ENCODE data around the gene GCN1. TPM values are rescaled to one million over a fixed set of nuclear protein-coding genes. Genes with fewer than 3 reads are reported as not detected.
A peak's percentile ranks its signal among the peaks of the same experiment; 100 is the strongest.

Gene GCN1
- total and polyA plus RNA-seq, 4 donors = 6.4 to 89.8 (median 48.6) TPM

GRCh38 chr12:120118321-120119061 lies 76.0 kb downstream of the GCN1 start:
- ATAC-seq (ENCODE audit: low FRiP score) (no peak), DNase-seq (no peak)
- Histone ChIP-seq H3K4me1 (ENCODE audit: control insufficient read depth in 1 of 2, insufficient read depth in 2 of 2, low read length in 2 of 2) (peaks cover 5 to 10% of the 10 kb centered on the region in 2 donors), H3K4me3 (ENCODE audit: low read length in 2 of 2) (no peak overlapping the region), H3K27ac (ENCODE audit: low read depth in 1 of 2, low read length in 2 of 2) (no peak overlapping the region), H3K36me3 (ENCODE audit: control insufficient read depth in 1 of 2, insufficient read depth in 2 of 2, low read length in 1 of 2) (no peaks in the 10 kb centered on the region), H3K9me3 (ENCODE audit: control insufficient read depth, low read length) (no peaks in the 10 kb centered on the region), H3K27me3 (ENCODE audit: control insufficient read depth in 1 of 2, insufficient read depth in 2 of 2, low read length in 1 of 2) (no peaks in the 10 kb centered on the region)
- WGBS, 2 donors = 59 to 64% methylated on average over 11 of the region's 11 CpGs
- intact Hi-C loops (cut with DNase I) = no loop called here

- no peaks in the 10 kb centered on the region for H3K27me3 ChIP-seq (ENCODE audit: control insufficient read depth in 1 of 2, insufficient read depth in 2 of 2, low read length in 1 of 2)
- DNase-seq (no peak), ATAC-seq (ENCODE audit: low FRiP score) (no peak)
- peak overlapping the region; percentile 76 to 88 for H3K4me3 ChIP-seq (ENCODE audit: low read length in 2 of 2)
- WGBS, 2 donors = 23 to 24% methylated on average over 7 of the region's 7 CpGs
- H3K9me3 ChIP-seq (ENCODE audit: control insufficient read depth, low read length) = no peaks in the 10 kb centered on the region
- intact Hi-C loops (cut with DNase I) = no loop called here
- peaks cover 5 to 10% of the 10 kb centered on the region in 2 donors for H3K4me1 ChIP-seq (ENCODE audit: control insufficient read depth in 1 of 2, insufficient read depth in 2 of 2, low read length in 2 of 2)
- no peaks in the 10 kb centered on the region for H3K36me3 ChIP-seq (ENCODE audit: control insufficient read depth in 1 of 2, insufficient read depth in 2 of 2, low read length in 1 of 2)
- no peak overlapping the region for H3K27ac ChIP-seq (ENCODE audit: low read depth in 1 of 2, low read length in 2 of 2)
Observed at GRCh38 chr12:120117961-120118320, 76.6 kb downstream of the GCN1 start.

GRCh38 chr12:120116792-120117651 lies 77.5 kb downstream of the GCN1 start:
- ATAC-seq (ENCODE audit: low FRiP score) (peak; percentile 97), DNase-seq (peak; percentile 97 to 99)
- Histone ChIP-seq H3K4me3 (ENCODE audit: low read length in 2 of 2) (peak overlapping the region; percentile 76 to 88), H3K4me1 (ENCODE audit: control insufficient read depth in 1 of 2, insufficient read depth in 2 of 2, low read length in 2 of 2) (peaks cover 5 to 10% of the 10 kb centered on the region in 2 donors), H3K36me3 (ENCODE audit: control insufficient read depth in 1 of 2, insufficient read depth in 2 of 2, low read length in 1 of 2) (no peaks in the 10 kb centered on the region), H3K27me3 (ENCODE audit: control insufficient read depth in 1 of 2, insufficient read depth in 2 of 2, low read length in 1 of 2) (no peaks in the 10 kb centered on the region), H3K9me3 (ENCODE audit: control insufficient read depth, low read length) (no peaks in the 10 kb centered on the region), H3K27ac (ENCODE audit: low read depth in 1 of 2, low read length in 2 of 2) (peak overlapping the region in 1 of 2 donors; percentile 94)
- WGBS, 2 donors = 0% methylated on average over 72 to 91 of the region's 91 CpGs
- intact Hi-C loops (cut with DNase I) = no loop called here

GRCh38 chr12:120116441-120116791 lies 78.1 kb downstream of the GCN1 start, which contains the start of gene RAB35:
TSS of gene RAB35 (minus strand) at chr12:120116753. CDS start at chr12:120116650, 103 bp downstream.
- no peak for DNase-seq
- H3K27me3 ChIP-seq (ENCODE audit: control insufficient read depth in 1 of 2, insufficient read depth in 2 of 2, low read length in 1 of 2) = no peaks in the 10 kb centered on the region
- H3K9me3 ChIP-seq (ENCODE audit: control insufficient read depth, low read length) = no peaks in the 10 kb centered on the region
- peak within 1 kb of the TSS; percentile 88 to 94 for H3K4me3 ChIP-seq (ENCODE audit: low read length in 2 of 2)
- H3K36me3 ChIP-seq (ENCODE audit: control insufficient read depth in 1 of 2, insufficient read depth in 2 of 2, low read length in 1 of 2) = no peaks in the 10 kb centered on the region
- 0% methylated on average over 12 to 50 of the region's 50 CpGs for WGBS, 2 donors
- H3K27ac ChIP-seq (ENCODE audit: low read depth in 1 of 2, low read length in 2 of 2) = peak within 1 kb of the TSS in 1 of 2 donors; percentile 94
- intact Hi-C loops (cut with DNase I) = no loop called here
- H3K4me1 ChIP-seq (ENCODE audit: control insufficient read depth in 1 of 2, insufficient read depth in 2 of 2, low read length in 2 of 2) = peaks cover 5 to 10% of the 10 kb centered on the region in 2 donors
- ATAC-seq (ENCODE audit: low FRiP score) = no peak

- Histone ChIP-seq H3K36me3 (ENCODE audit: control insufficient read depth in 1 of 2, insufficient read depth in 2 of 2, low read length in 1 of 2) (no peaks in the 10 kb centered on the region), H3K9me3 (ENCODE audit: control insufficient read depth, low read length) (no peaks in the 10 kb centered on the region), H3K4me1 (ENCODE audit: control insufficient read depth in 1 of 2, insufficient read depth in 2 of 2, low read length in 2 of 2) (peaks cover 5 to 10% of the 10 kb centered on the region in 2 donors), H3K4me3 (ENCODE audit: low read length in 2 of 2) (peak overlapping the region; percentile 88 to 94), H3K27me3 (ENCODE audit: control insufficient read depth in 1 of 2, insufficient read depth in 2 of 2, low read length in 1 of 2) (no peaks in the 10 kb centered on the region), H3K27ac (ENCODE audit: low read depth in 1 of 2, low read length in 2 of 2) (no peak overlapping the region)
- ATAC-seq (ENCODE audit: low FRiP score) = no peak
- WGBS, 2 donors = 15 to 16% methylated on average over 29 to 31 of the region's 31 CpGs
- intact Hi-C loops (cut with DNase I) = no loop called here
- DNase-seq = peak in 1 of 2 donors; percentile 54
Observed at GRCh38 chr12:120115692-120116440, 78.6 kb downstream of the GCN1 start.

- no peak overlapping the region for H3K27ac ChIP-seq (ENCODE audit: low read depth in 1 of 2, low read length in 2 of 2)
- intact Hi-C loops (cut with DNase I) = no loop called here
- ATAC-seq (ENCODE audit: low FRiP score) (no peak), DNase-seq (no peak)
- no peaks in the 10 kb centered on the region for H3K27me3 ChIP-seq (ENCODE audit: control insufficient read depth in 1 of 2, insufficient read depth in 2 of 2, low read length in 1 of 2)
- no peaks in the 10 kb centered on the region for H3K9me3 ChIP-seq (ENCODE audit: control insufficient read depth, low read length)
- no peak overlapping the region for H3K4me3 ChIP-seq (ENCODE audit: low read length in 2 of 2)
- WGBS, 2 donors = 76 to 85% methylated on average over 3 of the region's 3 CpGs
- no peaks in the 10 kb centered on the region for H3K36me3 ChIP-seq (ENCODE audit: control insufficient read depth in 1 of 2, insufficient read depth in 2 of 2, low read length in 1 of 2)
- H3K4me1 ChIP-seq (ENCODE audit: control insufficient read depth in 1 of 2, insufficient read depth in 2 of 2, low read length in 2 of 2) = peaks cover 5 to 10% of the 10 kb centered on the region in 2 donors
Observed at GRCh38 chr12:120115066-120115465, 79.4 kb downstream of the GCN1 start.

GRCh38 chr12:120110550-120111501 lies 83.7 kb downstream of the GCN1 start:
- no peaks in the 10 kb centered on the region for H3K36me3 ChIP-seq (ENCODE audit: control insufficient read depth in 1 of 2, insufficient read depth in 2 of 2, low read length in 1 of 2)
- no peak overlapping the region for H3K27ac ChIP-seq (ENCODE audit: low read depth in 1 of 2, low read length in 2 of 2)
- H3K4me1 ChIP-seq (ENCODE audit: control insufficient read depth in 1 of 2, insufficient read depth in 2 of 2, low read length in 2 of 2) = peaks cover 3 to 10% of the 10 kb centered on the region in 2 donors
- 76 to 77% methylated on average over 26 of the region's 26 CpGs for WGBS, 2 donors
- no peaks in the 10 kb centered on the region for H3K9me3 ChIP-seq (ENCODE audit: control insufficient read depth, low read length)
- ATAC-seq (ENCODE audit: low FRiP score) = peak; percentile 54
- peak; percentile 84 to 92 for DNase-seq
- H3K4me3 ChIP-seq (ENCODE audit: low read length in 2 of 2) = no peak overlapping the region
- intact Hi-C loops (cut with DNase I) = no loop called here
- no peaks in the 10 kb centered on the region for H3K27me3 ChIP-seq (ENCODE audit: control insufficient read depth in 1 of 2, insufficient read depth in 2 of 2, low read length in 1 of 2)
